B cell (primary cell): ENCODE measurements around the gene BCL2L15. TPM values are rescaled to one million over a fixed set of nuclear protein-coding genes. Genes with fewer than 3 reads are reported as not detected.

ENCODE experiments used
- ATAC-seq: fragments of 200-7000 bp; cut with Tn5 transposase; one replicate; pipeline ENCODE4 v1.10.0; 2021; ENCODE audit warnings: low read depth, mild to moderate bottlenecking, moderate number of reproducible peaks, moderate library complexity
- CTCF ChIA-PET: fragments of 350-600 bp; sonication (Branson Sonifier 250); formaldehyde crosslinking; loops from one replicate; lab custom pipeline; 2021; ENCODE audit warnings: antibody characterized with exemption, inconsistent platforms; lab: Charles Lee
- POLR2A ChIA-PET: fragments of 350-600 bp; sonication (Branson Sonifier 250); formaldehyde crosslinking; loops from one replicate; lab custom pipeline; 2021; ENCODE audit warnings: antibody characterized with exemption; lab: Charles Lee
- DNase-seq: peaks from one replicate; pipeline ENCODE4 v3.0.0; 2013
- H2AFZ ChIP-seq: 2 replicates; pipeline ENCODE4 v1.6.1; 2012; ENCODE audit warnings: mild to moderate bottlenecking, low read depth, low read length; ENCODE audit not compliant: insufficient read depth, poor library complexity, severe bottlenecking
- H3K27ac ChIP-seq, 2 donors: 1 replicate in 1 of 2; 2 replicates in 1 of 2; pipeline ENCODE4 v1.5.1; 2012 to 2013; ENCODE audit warnings: low read length in 2 of 2, mild to moderate bottlenecking in 2 of 2, moderate library complexity in 1 of 2
- H3K27me3 ChIP-seq, 4 experiments: fragments of 200-600 bp in 1 of 4; sonication (generic) in 1 of 4; replicated peaks in 1 of 4; 1 replicate in 2 of 4; 2 replicates in 2 of 4; pipeline versions ENCODE4 v1.6.1 to v1.7.0; 2013 to 2016; ENCODE audit warnings: low read length in 3 of 4, mild to moderate bottlenecking in 2 of 4, mixed read lengths in 1 of 4, moderate library complexity in 1 of 4; ENCODE audit not compliant: insufficient read depth in 4 of 4, control insufficient read depth in 3 of 4; ENCODE audit errors: control extremely low read depth in 1 of 4
- H3K36me3 ChIP-seq, 2 experiments: replicated peaks in 1 of 2; 1 replicate in 1 of 2; 2 replicates in 1 of 2; pipeline versions ENCODE4 v1.6.1 to v1.7.1; 2013; ENCODE audit warnings: low read length in 1 of 2; ENCODE audit not compliant: insufficient read depth in 2 of 2, control insufficient read depth in 1 of 2; ENCODE audit errors: control extremely low read depth in 1 of 2, extremely low read depth in 1 of 2
- H3K4me1 ChIP-seq, 2 donors: fragments of 200-600 bp in 1 of 2; sonication (generic) in 1 of 2; 1 replicate in 1 of 2; 2 replicates in 1 of 2; pipeline versions ENCODE4 v1.5.1 to v1.6.1; 2013 to 2017; ENCODE audit warnings: low read length in 2 of 2; ENCODE audit not compliant: control insufficient read depth in 2 of 2, insufficient read depth in 2 of 2
- H3K4me2 ChIP-seq: replicated peaks from 2 replicates; pipeline ENCODE3; 2012; ENCODE audit warnings: mild to moderate bottlenecking, low read depth, low read length; ENCODE audit not compliant: poor library complexity, severe bottlenecking
- H3K4me3 ChIP-seq, 5 experiments: fragments of 200-600 bp in 1 of 5; sonication (generic) in 1 of 5; 1 replicate in 3 of 5; 2 replicates in 2 of 5; pipeline versions ENCODE4 v1.5.1 to v1.7.0; 2011 to 2016; ENCODE audit warnings: low read length in 4 of 5, mild to moderate bottlenecking in 4 of 5, low read depth in 2 of 5, control low read depth in 1 of 5, moderate library complexity in 1 of 5; ENCODE audit not compliant: insufficient read depth in 1 of 5; ENCODE audit errors: control extremely low read depth in 1 of 5, extremely low read depth in 1 of 5
- H3K79me2 ChIP-seq: fragments of 200-600 bp; sonication (generic); one replicate; pipeline ENCODE4 v1.6.0; 2016; ENCODE audit warnings: low read length; ENCODE audit not compliant: control insufficient read depth, insufficient read depth
- H3K9ac ChIP-seq: fragments of 200-600 bp; sonication (generic); 2 replicates; pipeline ENCODE4 v1.6.1; 2017; ENCODE audit warnings: mild to moderate bottlenecking, low read length, moderate library complexity
- H3K9me3 ChIP-seq, 3 donors: one replicate each; pipeline versions ENCODE4 v1.6.1 to v1.7.1; 2013; ENCODE audit warnings: low read length in 2 of 3; ENCODE audit not compliant: control insufficient read depth in 2 of 3, insufficient read depth in 1 of 3; ENCODE audit errors: control extremely low read depth in 1 of 3
- H4K20me1 ChIP-seq: 2 replicates; pipeline ENCODE4 v1.6.0; 2012; ENCODE audit warnings: mild to moderate bottlenecking, low read length; ENCODE audit not compliant: insufficient read depth, control insufficient read depth, poor library complexity, severe bottlenecking
- H3K27ac Mint-ChIP-seq: one replicate; pipeline ENCODE4 v1.8.0; 2021; ENCODE audit warnings: mixed read lengths
- H3K27me3 Mint-ChIP-seq: one replicate; pipeline ENCODE4 v1.8.0; 2021; ENCODE audit warnings: mixed read lengths
- H3K4me1 Mint-ChIP-seq: one replicate; pipeline ENCODE4 v1.8.0; 2021; ENCODE audit warnings: mixed read lengths
- H3K4me3 Mint-ChIP-seq: one replicate; pipeline ENCODE4 v1.8.0; 2021; ENCODE audit warnings: mixed read lengths
- H3K9me3 Mint-ChIP-seq: one replicate; pipeline ENCODE4 v1.8.0; 2022; ENCODE audit warnings: mixed read lengths; ENCODE audit not compliant: insufficient read depth
- EZH2 ChIP-seq: IDR thresholded peaks from 2 replicates; pipeline ENCODE4 v1.6.1; 2012; ENCODE audit warnings: borderline replicate concordance, low read depth, mild to moderate bottlenecking, moderate library complexity, low read length; ENCODE audit not compliant: insufficient read depth, poor library complexity, severe bottlenecking
- WGBS: methylation state at CpG from one replicate; pipeline ENCODE4 v1.1.5; 2013; ENCODE audit warnings: missing lambda C conversion rate; ENCODE audit not compliant: insufficient coverage; 5-methylcytosine and 5-hydroxymethylcytosine counted together
- intact Hi-C: fragments of 100-400 bp; cut with micrococcal nuclease; formaldehyde crosslinking; loops from one replicate; pipeline ENCODE4 v1.10.0; 2022
- polyA plus RNA-seq: library from polyadenylated mRNA; depleted of rRNA; stranded (reverse); fragments of >200 nt; gene quantifications from 2 replicates; pipeline ENCODE4 v1.2.3, GENCODE V29; 2012
- total RNA-seq, 2 donors: library from RNA; stranded (reverse); fragments of 120-200 nt in 1 of 2; gene quantifications; 1 replicate in 1 of 2; 2 replicates in 1 of 2; pipeline versions ENCODE4 v1.2.3 to v1.2.4, GENCODE V29; 2013 to 2022
- TF ChIP-seq, protein P1 (sequence below): fragments of 200-600 bp; IDR thresholded peaks from one replicate; pipeline ENCODE4 v1.8.0; 2022; ENCODE audit warnings: antibody characterized with exemption, mild to moderate bottlenecking

BCL2L15 gene
- total and polyA plus RNA-seq, 2 donors (not counting 1 experiment from before 2014, with no cell fraction given), result 0.63 to 1.6 TPM

DNA sequence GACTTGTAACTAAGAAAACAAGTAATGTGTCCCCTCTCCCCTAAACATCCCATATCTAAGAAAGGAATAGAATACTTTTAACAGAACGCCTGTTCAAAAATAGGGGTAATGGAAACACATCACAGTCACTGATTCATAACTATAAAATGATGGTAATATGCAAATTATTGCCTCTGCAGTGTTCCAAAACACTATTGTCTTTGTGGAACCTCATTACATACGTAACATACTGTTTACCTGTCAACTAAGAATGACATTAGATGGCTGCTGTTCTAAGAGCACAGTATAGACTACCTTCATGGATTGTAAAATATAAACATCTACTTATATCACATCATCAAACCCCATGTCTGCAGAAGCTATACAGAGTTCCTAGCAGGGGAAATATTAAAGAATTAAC is 3.4 kb upstream of the BCL2L15 start:
- intact Hi-C loops, result no loop called here
- Mint-ChIP-seq H3K27ac (no peak overlapping the region), H3K27me3 (no peaks in the 10 kb centered on the region), H3K9me3 (no peaks in the 10 kb centered on the region), H3K4me3 (no peak overlapping the region), H3K4me1 (no peaks in the 10 kb centered on the region)
- no CpG with 5 or more reads among the region's 2 CpGs for WGBS
- H3K79me2 ChIP-seq, result no peaks in the 10 kb centered on the region
- H3K27ac ChIP-seq, result no peak overlapping the region
- TF ChIP-seq, protein P1, sequence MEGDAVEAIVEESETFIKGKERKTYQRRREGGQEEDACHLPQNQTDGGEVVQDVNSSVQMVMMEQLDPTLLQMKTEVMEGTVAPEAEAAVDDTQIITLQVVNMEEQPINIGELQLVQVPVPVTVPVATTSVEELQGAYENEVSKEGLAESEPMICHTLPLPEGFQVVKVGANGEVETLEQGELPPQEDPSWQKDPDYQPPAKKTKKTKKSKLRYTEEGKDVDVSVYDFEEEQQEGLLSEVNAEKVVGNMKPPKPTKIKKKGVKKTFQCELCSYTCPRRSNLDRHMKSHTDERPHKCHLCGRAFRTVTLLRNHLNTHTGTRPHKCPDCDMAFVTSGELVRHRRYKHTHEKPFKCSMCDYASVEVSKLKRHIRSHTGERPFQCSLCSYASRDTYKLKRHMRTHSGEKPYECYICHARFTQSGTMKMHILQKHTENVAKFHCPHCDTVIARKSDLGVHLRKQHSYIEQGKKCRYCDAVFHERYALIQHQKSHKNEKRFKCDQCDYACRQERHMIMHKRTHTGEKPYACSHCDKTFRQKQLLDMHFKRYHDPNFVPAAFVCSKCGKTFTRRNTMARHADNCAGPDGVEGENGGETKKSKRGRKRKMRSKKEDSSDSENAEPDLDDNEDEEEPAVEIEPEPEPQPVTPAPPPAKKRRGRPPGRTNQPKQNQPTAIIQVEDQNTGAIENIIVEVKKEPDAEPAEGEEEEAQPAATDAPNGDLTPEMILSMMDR, result no peak
- no peak for TF ChIP-seq EZH2
- ATAC-seq (no peak), DNase-seq (no peak)
- H3K27me3 ChIP-seq, result no peaks in the 10 kb centered on the region
- H4K20me1 ChIP-seq, result no peaks in the 10 kb centered on the region
- H3K4me2 ChIP-seq, result no peak overlapping the region
- POLR2A ChIA-PET, result interaction anchor here (0.7 kb wide), 1 partner anchor 15 kb away, joined by 8 read pairs; no protein-coding TSS in a partner anchor
- H3K4me1 ChIP-seq, result no peaks in the 10 kb centered on the region
- no peak overlapping the region for H3K9ac ChIP-seq
- H3K4me3 ChIP-seq, result no peak overlapping the region
- no peak overlapping the region for H2AFZ ChIP-seq
- H3K9me3 ChIP-seq, result no peaks in the 10 kb centered on the region
- CTCF ChIA-PET, result interaction anchor here (0.7 to 1.8 kb wide), 2 partner anchors 10 to 32 kb away, joined by 3 to 4 read pairs; no protein-coding TSS in a partner anchor
- H3K36me3 ChIP-seq, result peaks cover 0 to 13% of the 10 kb centered on the region in 2 experiments

DNA sequence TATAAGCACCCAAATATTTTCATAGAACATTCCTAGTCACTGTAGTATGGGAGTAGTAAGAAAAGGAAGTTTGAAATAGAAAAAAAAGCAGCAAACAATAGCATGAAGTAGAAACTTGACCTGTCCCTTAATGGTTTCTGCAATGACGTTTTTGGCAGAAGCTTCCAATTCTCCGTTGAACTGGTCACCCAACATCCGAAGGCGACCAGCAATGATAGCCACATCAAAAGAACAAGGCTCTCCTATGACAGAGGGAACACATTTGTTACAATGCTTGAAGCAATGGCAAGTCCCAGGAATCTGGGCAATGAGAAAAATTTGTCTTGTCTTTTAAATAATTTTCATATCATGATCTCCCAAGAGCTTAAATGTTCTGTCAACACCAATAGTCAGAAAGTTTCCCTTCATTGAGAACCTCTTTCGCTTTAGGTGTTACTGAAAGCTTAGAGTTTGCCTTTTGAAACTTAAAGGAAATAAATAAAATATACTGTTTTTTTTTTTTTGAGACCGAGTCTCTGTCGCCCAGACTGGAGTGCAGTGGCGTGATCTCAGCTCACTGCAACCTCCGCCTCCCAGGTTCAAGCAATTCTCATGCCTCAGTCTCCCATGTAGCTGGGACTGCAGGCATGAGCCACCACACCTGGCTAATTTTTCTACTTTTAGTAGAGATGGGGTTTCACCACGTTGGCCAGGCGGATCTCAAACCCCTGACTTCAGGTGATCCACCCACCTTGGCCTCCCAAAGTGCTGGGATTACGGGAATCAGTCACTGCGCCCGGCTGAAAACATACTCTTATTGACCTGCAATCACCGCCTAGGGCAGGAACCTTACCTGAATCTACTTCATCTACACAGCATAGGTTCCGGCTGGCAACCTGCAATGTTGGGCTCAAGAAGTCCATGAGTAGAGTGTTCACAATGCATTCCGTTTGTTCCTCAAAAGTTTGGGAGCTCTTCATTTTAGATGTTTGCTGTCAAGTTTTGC is 672 bp downstream of the BCL2L15 start:
- H2AFZ ChIP-seq, result no peak overlapping the region
- no peak overlapping the region for H3K9ac ChIP-seq
- H3K27ac Mint-ChIP-seq, result no peak overlapping the region

More for the DNA sequence above, 672 bp downstream of the BCL2L15 start:
- H3K9me3 Mint-ChIP-seq, result no peaks in the 10 kb centered on the region
- POLR2A ChIA-PET, result no interaction called here
- ATAC-seq (no peak), DNase-seq (no peak)
- Histone ChIP-seq H3K4me3 (no peak overlapping the region), H3K9me3 (no peaks in the 10 kb centered on the region), H4K20me1 (no peaks in the 10 kb centered on the region), H3K27me3 (no peaks in the 10 kb centered on the region), H3K79me2 (no peaks in the 10 kb centered on the region), H3K4me1 (peaks cover 0 to 3% of the 10 kb centered on the region in 2 donors), H3K27ac (no peak overlapping the region), H3K4me2 (no peak overlapping the region), H3K36me3 (peaks cover 0 to 2% of the 10 kb centered on the region in 2 experiments)
- CTCF ChIA-PET, result no interaction called here
- no peaks in the 10 kb centered on the region for H3K27me3 Mint-ChIP-seq
- peaks cover 4% of the 10 kb centered on the region for H3K4me1 Mint-ChIP-seq
- TF ChIP-seq EZH2, result no peak
- TF ChIP-seq, protein P1, result no peak
- no peak overlapping the region for H3K4me3 Mint-ChIP-seq
- intact Hi-C loops, result no loop called here
- 94% methylated on average over 7 of the region's 17 CpGs for WGBS
